HG02840 (cell line): ENCODE data around the gene EMC8.
"Not testable (repeated sequence)": the region's sequence is repeated elsewhere in the genome, so short reads cannot be mapped to it uniquely, and the experiment has no call there.

Experiments
- ATAC-seq: cut with Tn5 transposase; IDR thresholded peaks from one replicate; pipeline ENCODE4 v1.9.1; 2021; ENCODE audit warnings: mild to moderate bottlenecking, moderate library complexity, moderate number of reproducible peaks; ENCODE audit not compliant: unreplicated experiment, low FRiP score

The EMC8 gene

GRCh38 chr16:85799497-85800320 is at the start of gene EMC8, which contains the start of gene COX4I1:
Gene EMC8 (minus strand): TSS chr16:85799544. CDS start chr16:85799295, 249 bp downstream.
Gene COX4I1 (plus strand): TSS chr16:85799695. CDS start chr16:85801206, 1,511 bp downstream.
- peak; percentile 85 for ATAC-seq

GRCh38 chr16:85848986-85849385 is 49.6 kb upstream of the EMC8 start:
- no peak for ATAC-seq

- no peak for ATAC-seq
These were observed 48.6 kb upstream of the EMC8 start for GRCh38 chr16:85847681-85848601.

- ATAC-seq = no peak
These were observed 47.7 kb upstream of the EMC8 start for GRCh38 chr16:85847036-85847435.

GRCh38 chr16:85846461-85846860 is 47.1 kb upstream of the EMC8 start:
- no peak for ATAC-seq

- no peak for ATAC-seq
These were observed 45.9 kb upstream of the EMC8 start for GRCh38 chr16:85845266-85845665.

- ATAC-seq = no peak
These were observed 45.4 kb upstream of the EMC8 start for GRCh38 chr16:85844786-85845185.

GRCh38 chr16:85844169-85844481 is 44.8 kb upstream of the EMC8 start:
- no peak for ATAC-seq

GRCh38 chr16:85843471-85844168 is 44.3 kb upstream of the EMC8 start:
- ATAC-seq = no peak

- ATAC-seq = no peak
These were observed 43.5 kb upstream of the EMC8 start for GRCh38 chr16:85842848-85843247.

GRCh38 chr16:85842435-85842834 is 43.1 kb upstream of the EMC8 start:
- no peak for ATAC-seq

GRCh38 chr16:85840801-85841200 is 41.5 kb upstream of the EMC8 start:
- no peak for ATAC-seq

GRCh38 chr16:85840395-85840794 is 41.1 kb upstream of the EMC8 start:
- ATAC-seq = no peak

- ATAC-seq = no peak
These were observed 40.4 kb upstream of the EMC8 start for GRCh38 chr16:85839681-85840240.

GRCh38 chr16:85838876-85839585 is 39.7 kb upstream of the EMC8 start:
- ATAC-seq = no peak

- ATAC-seq = no peak
These were observed 39.0 kb upstream of the EMC8 start for GRCh38 chr16:85838381-85838780.

GRCh38 chr16:85837654-85838053 is 38.3 kb upstream of the EMC8 start:
- not testable (repeated sequence) for ATAC-seq

GRCh38 chr16:85836706-85837582 is 37.6 kb upstream of the EMC8 start:
- ATAC-seq = no peak
